ENCODE data around the gene VWA5A.
"Not testable (repeated sequence)": the region's sequence is repeated elsewhere in the genome, so short reads cannot be mapped to it uniquely, and the experiment has no call there.

VWA5A gene

DNA sequence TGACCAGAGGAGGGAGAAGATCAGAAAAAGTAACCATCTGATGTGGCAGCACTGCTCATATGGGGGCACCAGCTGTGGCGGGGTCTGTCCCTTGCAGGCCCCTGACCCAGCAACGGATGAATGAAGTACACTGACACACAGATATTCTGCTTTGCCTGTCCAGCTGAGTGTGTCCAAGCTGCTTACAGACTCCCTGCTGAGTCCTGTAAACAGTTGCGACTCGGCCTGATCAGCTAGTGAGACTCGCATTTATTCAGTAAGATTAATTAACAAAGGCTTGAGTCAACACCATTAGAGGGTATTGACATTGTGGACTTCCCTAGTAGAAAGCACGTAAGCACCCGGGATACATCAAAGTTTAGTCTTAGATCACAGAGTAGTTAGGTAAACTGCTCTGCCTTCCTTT, 52.6 kb downstream of the VWA5A start:
- H3K9me3 ChIP-seq (ENCODE audit: control insufficient read depth in 1 of 2, low read length in 2 of 2): no peaks in the 10 kb centered on the region
- no peak overlapping the region for H3K4me3 ChIP-seq (ENCODE audit: low read depth in 1 of 2, low read length in 2 of 2)

DNA sequence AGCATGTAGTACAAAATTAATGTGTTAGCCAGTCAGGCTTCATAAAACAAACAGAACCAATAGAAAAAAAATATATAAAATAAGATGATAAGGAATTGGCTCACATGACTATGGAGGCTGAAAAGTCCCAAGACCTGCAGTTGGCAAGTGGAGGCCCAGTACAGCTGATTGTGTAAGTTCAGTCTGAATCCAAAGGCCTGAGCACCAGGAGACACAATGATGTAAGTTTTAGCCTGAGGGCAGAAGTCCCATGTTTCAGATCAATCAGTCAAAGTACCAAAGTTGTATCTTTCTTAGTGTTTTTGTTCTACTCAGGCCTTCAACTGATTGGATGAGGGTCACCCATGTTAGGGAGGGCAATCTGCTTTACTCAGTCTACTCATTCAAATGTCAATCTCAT, 53.5 kb downstream of the VWA5A start:
- H3K27ac ChIP-seq (ENCODE audit: low read depth, low read length): no peak overlapping the region
- no peaks in the 10 kb centered on the region for H3K4me1 ChIP-seq (ENCODE audit: control insufficient read depth in 1 of 2, insufficient read depth in 2 of 2, low read length in 2 of 2)
- no peaks in the 10 kb centered on the region for H3K9me3 ChIP-seq (ENCODE audit: control insufficient read depth in 1 of 2, low read length in 2 of 2)
- no peak overlapping the region for H3K9ac ChIP-seq (ENCODE audit: low read depth in 1 of 2, low read length in 2 of 2)
- no peaks in the 10 kb centered on the region for H3K27me3 ChIP-seq (ENCODE audit: control insufficient read depth in 1 of 2, insufficient read depth in 2 of 2, low read length in 2 of 2)
- no peaks in the 10 kb centered on the region for H3K36me3 ChIP-seq (ENCODE audit: control insufficient read depth in 1 of 2, insufficient read depth in 2 of 2, low read length in 2 of 2)
- H3K4me3 ChIP-seq (ENCODE audit: low read depth in 1 of 2, low read length in 2 of 2): no peak overlapping the region

More for the DNA sequence above, 52.6 kb downstream of the VWA5A start:
- Histone ChIP-seq H3K36me3 (ENCODE audit: control insufficient read depth in 1 of 2, insufficient read depth in 2 of 2, low read length in 2 of 2) (no peaks in the 10 kb centered on the region), H3K9ac (ENCODE audit: low read depth in 1 of 2, low read length in 2 of 2) (no peak overlapping the region), H3K27ac (ENCODE audit: low read depth, low read length) (no peak overlapping the region), H3K27me3 (ENCODE audit: control insufficient read depth in 1 of 2, insufficient read depth in 2 of 2, low read length in 2 of 2) (no peaks in the 10 kb centered on the region), H3K4me1 (ENCODE audit: control insufficient read depth in 1 of 2, insufficient read depth in 2 of 2, low read length in 2 of 2) (no peaks in the 10 kb centered on the region)

DNA sequence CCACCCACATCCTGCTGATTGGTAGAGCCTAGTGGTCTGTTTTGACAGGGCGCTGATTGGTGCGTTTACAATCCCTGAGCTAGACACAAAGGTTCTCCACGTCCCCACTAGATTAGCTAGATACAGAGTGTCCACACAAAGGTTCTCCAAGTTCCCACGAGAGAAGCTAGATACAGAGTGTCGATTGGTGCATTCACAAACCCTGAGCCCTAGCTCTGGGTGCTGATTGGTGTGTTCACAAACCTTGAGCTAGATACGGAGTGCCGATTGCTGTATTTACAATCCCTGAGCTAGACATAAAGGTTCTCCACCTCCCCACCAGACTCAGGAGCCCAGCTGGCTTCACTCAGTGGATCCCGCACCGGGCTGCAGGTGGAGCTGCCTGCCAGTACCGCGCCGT, 55.1 kb downstream of the VWA5A start:
- not testable (repeated sequence) for H3K4me3 ChIP-seq (ENCODE audit: low read depth in 1 of 2, low read length in 2 of 2); H3K27ac ChIP-seq (ENCODE audit: low read depth, low read length); H3K9me3 ChIP-seq (ENCODE audit: control insufficient read depth in 1 of 2, low read length in 2 of 2); H3K9ac ChIP-seq (ENCODE audit: low read depth in 1 of 2, low read length in 2 of 2); H3K36me3 ChIP-seq (ENCODE audit: control insufficient read depth in 1 of 2, insufficient read depth in 2 of 2, low read length in 2 of 2); H3K4me1 ChIP-seq (ENCODE audit: control insufficient read depth in 1 of 2, insufficient read depth in 2 of 2, low read length in 2 of 2); H3K27me3 ChIP-seq (ENCODE audit: control insufficient read depth in 1 of 2, insufficient read depth in 2 of 2, low read length in 2 of 2)

DNA sequence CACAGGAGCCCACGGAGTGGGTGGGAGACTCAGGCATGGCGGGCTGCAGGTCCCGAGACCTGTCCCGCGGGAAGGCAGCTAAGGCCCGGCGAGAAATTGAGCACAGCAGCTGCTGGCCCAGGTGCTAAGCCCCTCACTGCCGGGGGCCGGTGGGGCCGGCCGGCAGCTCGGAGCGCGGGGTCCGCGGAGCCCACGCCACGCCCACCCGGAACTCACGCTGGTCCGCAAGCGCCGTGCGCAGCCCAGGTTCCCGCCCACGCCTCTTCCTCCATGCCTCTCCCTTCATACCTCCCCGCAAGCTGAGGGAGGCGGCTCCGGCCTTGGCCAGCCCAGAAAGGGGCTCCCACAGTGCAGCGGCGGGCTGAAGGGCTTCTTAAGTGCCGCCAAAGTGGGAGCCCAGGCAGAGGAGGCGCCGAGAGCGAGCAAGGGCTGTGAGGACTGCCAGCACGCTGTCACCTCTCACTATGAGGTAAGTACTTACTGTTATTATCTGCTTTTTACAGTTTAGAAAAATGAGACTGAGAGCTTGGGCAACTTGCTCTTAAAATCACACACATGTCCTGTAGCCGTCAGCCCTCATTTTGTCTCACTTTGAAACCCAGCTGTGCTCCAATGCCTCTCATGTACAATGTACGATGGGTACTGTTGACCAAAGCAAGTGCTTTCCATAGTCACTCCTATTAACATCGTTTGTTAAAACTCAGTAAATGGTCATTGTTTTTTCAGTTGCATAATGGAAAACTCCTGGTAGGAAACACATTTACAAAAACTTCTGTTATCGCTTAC, 55.7 kb downstream of the VWA5A start:
- Histone ChIP-seq H3K4me1 (ENCODE audit: control insufficient read depth in 1 of 2, insufficient read depth in 2 of 2, low read length in 2 of 2) (no peaks in the 10 kb centered on the region), H3K27me3 (ENCODE audit: control insufficient read depth in 1 of 2, insufficient read depth in 2 of 2, low read length in 2 of 2) (no peaks in the 10 kb centered on the region), H3K9me3 (ENCODE audit: control insufficient read depth in 1 of 2, low read length in 2 of 2) (no peaks in the 10 kb centered on the region), H3K4me3 (ENCODE audit: low read depth in 1 of 2, low read length in 2 of 2) (no peak overlapping the region), H3K36me3 (ENCODE audit: control insufficient read depth in 1 of 2, insufficient read depth in 2 of 2, low read length in 2 of 2) (no peaks in the 10 kb centered on the region), H3K9ac (ENCODE audit: low read depth in 1 of 2, low read length in 2 of 2) (no peak overlapping the region), H3K27ac (ENCODE audit: low read depth, low read length) (no peak overlapping the region)

DNA sequence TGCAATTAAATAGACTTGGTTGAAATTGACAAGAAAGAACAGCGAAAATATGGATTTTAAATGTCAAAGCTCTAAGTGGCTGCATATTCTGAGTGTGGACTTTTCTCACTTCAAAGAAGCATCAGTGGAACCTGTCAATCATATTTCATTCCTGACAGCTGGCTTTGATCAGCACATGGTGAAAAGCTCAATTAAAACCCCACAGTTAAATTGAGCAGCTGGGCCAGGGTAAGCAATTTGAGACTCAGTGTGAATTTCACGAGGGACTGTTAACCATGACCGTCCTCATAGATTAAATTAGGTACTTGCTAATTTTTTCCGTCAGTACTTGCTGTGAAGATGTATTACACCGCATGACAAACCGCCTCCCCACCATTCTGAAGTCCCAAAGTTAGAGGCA, 56.9 kb downstream of the VWA5A start:
- H3K9ac ChIP-seq (ENCODE audit: low read depth in 1 of 2, low read length in 2 of 2): no peak overlapping the region
- no peaks in the 10 kb centered on the region for H3K9me3 ChIP-seq (ENCODE audit: control insufficient read depth in 1 of 2, low read length in 2 of 2)

DNA sequence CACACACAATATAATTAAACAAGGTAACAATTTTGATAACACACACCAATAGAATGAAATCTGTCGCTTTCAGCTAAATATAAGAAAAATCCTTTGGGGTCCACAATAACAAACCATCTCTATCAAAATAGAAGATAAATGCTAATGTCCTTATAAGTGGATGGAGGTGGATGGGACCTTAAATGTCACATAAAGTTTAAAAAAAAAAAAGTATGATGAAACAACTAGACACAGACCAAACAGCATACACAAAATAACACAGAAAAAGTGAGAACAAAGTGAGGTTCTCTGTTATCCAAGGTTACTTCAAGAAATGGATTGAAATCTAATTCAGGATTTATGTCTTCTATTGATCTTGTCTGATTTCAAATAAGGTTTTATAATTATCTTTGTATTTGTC, 57.3 kb downstream of the VWA5A start:
- Histone ChIP-seq H3K27ac (ENCODE audit: low read depth, low read length) (no peak overlapping the region), H3K4me1 (ENCODE audit: control insufficient read depth in 1 of 2, insufficient read depth in 2 of 2, low read length in 2 of 2) (no peaks in the 10 kb centered on the region)

More for the DNA sequence above, 56.9 kb downstream of the VWA5A start:
- H3K27me3 ChIP-seq (ENCODE audit: control insufficient read depth in 1 of 2, insufficient read depth in 2 of 2, low read length in 2 of 2): no peaks in the 10 kb centered on the region
- H3K4me3 ChIP-seq (ENCODE audit: low read depth in 1 of 2, low read length in 2 of 2): no peak overlapping the region
- no peaks in the 10 kb centered on the region for H3K4me1 ChIP-seq (ENCODE audit: control insufficient read depth in 1 of 2, insufficient read depth in 2 of 2, low read length in 2 of 2)
- no peak overlapping the region for H3K27ac ChIP-seq (ENCODE audit: low read depth, low read length)
- no peaks in the 10 kb centered on the region for H3K36me3 ChIP-seq (ENCODE audit: control insufficient read depth in 1 of 2, insufficient read depth in 2 of 2, low read length in 2 of 2)

DNA sequence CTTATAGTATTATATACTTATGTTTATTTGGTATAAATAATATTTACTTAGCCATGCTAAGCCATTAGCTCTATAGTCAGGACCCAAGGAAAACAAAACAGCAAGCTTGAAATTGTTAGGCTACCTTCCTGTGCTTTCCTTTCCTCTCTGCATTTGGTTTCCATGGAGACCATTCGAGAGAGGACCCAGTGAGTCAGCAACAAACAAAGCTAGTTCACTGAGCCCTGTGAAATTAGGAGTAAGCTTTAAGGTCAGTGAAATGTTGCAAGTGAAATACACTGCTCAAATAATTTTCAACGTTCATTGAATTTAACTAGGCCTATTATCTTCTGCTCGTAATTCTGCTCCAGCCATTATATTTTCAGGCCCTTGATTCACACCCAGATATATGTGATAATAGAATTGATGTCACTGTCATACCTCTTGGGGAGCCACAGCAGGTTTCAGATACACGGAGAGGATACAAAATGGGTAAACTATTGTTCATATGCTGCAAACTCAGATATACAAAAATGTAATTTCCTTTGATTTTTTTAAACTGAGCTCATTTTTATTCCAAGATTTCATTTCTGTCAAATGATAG, 58.8 kb downstream of the VWA5A start:
- Histone ChIP-seq H3K4me1 (ENCODE audit: control insufficient read depth in 1 of 2, insufficient read depth in 2 of 2, low read length in 2 of 2) (no peaks in the 10 kb centered on the region), H3K36me3 (ENCODE audit: control insufficient read depth in 1 of 2, insufficient read depth in 2 of 2, low read length in 2 of 2) (no peaks in the 10 kb centered on the region), H3K9me3 (ENCODE audit: control insufficient read depth in 1 of 2, low read length in 2 of 2) (no peaks in the 10 kb centered on the region), H3K9ac (ENCODE audit: low read depth in 1 of 2, low read length in 2 of 2) (no peak overlapping the region), H3K27me3 (ENCODE audit: control insufficient read depth in 1 of 2, insufficient read depth in 2 of 2, low read length in 2 of 2) (no peaks in the 10 kb centered on the region), H3K4me3 (ENCODE audit: low read depth in 1 of 2, low read length in 2 of 2) (no peak overlapping the region), H3K27ac (ENCODE audit: low read depth, low read length) (no peak overlapping the region)

More for the DNA sequence above, 57.3 kb downstream of the VWA5A start:
- H3K9me3 ChIP-seq (ENCODE audit: control insufficient read depth in 1 of 2, low read length in 2 of 2): no peaks in the 10 kb centered on the region
- no peak overlapping the region for H3K4me3 ChIP-seq (ENCODE audit: low read depth in 1 of 2, low read length in 2 of 2)
- no peaks in the 10 kb centered on the region for H3K27me3 ChIP-seq (ENCODE audit: control insufficient read depth in 1 of 2, insufficient read depth in 2 of 2, low read length in 2 of 2)
- H3K9ac ChIP-seq (ENCODE audit: low read depth in 1 of 2, low read length in 2 of 2): no peak overlapping the region
- H3K36me3 ChIP-seq (ENCODE audit: control insufficient read depth in 1 of 2, insufficient read depth in 2 of 2, low read length in 2 of 2): no peaks in the 10 kb centered on the region

DNA sequence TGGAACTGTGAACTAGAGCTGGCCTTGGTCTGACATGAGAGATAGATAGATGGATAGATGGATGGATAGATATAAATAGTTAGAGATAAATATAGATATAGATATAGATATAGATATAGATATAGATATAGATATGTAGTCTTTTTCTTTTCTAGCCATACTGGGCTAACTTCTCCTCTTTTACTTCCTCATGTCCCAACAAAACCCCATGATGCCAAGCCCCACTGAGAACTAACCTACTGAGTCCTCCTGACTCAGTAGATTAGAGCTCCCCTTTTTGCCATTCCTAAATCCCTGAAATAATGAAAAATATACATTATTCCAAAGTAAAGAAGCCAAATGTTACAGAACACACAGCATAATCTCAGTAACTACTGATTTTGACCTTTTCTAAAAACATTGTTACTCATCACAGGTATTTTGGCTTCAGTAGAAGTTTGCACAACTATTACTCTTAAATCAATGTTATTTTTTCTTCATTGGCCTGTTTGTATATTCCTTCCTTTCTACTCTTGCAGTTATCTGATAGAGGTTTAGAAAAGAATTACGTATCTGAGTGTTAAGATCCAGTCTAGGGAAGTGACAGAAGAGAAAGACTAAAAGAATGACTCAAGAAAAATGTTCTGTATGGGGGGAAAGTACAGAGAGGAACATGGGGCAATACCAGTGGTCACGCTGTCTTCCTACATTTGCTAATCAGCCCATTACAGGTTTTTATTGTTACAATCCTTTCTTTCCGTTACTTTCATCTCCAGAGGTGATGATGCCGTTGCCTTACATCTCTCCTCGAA, 61.9 kb downstream of the VWA5A start:
- Histone ChIP-seq H3K9ac (ENCODE audit: low read depth in 1 of 2, low read length in 2 of 2) (no peak overlapping the region), H3K4me1 (ENCODE audit: control insufficient read depth in 1 of 2, insufficient read depth in 2 of 2, low read length in 2 of 2) (no peaks in the 10 kb centered on the region), H3K27ac (ENCODE audit: low read depth, low read length) (no peak overlapping the region), H3K27me3 (ENCODE audit: control insufficient read depth in 1 of 2, insufficient read depth in 2 of 2, low read length in 2 of 2) (no peaks in the 10 kb centered on the region), H3K9me3 (ENCODE audit: control insufficient read depth in 1 of 2, low read length in 2 of 2) (no peaks in the 10 kb centered on the region), H3K4me3 (ENCODE audit: low read depth in 1 of 2, low read length in 2 of 2) (no peak overlapping the region), H3K36me3 (ENCODE audit: control insufficient read depth in 1 of 2, insufficient read depth in 2 of 2, low read length in 2 of 2) (no peaks in the 10 kb centered on the region)

DNA sequence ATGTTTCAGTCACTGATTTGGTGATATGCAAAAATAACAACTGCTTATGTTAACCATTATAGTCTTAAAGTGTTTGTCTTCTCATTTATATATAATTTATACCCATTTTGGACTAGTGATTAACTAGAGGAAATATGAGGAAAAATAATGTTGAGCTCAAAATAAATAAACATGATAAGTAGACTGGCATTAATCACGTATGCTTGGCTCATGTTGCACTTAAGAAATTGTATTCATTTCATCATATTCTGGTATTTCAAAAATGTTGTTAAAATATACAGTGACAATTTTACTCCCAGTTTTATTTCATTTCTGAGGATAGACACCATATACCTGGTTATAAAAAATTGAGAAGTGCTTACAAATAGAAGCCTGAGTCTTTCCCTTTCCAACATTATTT, 64.1 kb downstream of the VWA5A start:
- Histone ChIP-seq H3K4me1 (ENCODE audit: control insufficient read depth in 1 of 2, insufficient read depth in 2 of 2, low read length in 2 of 2) (no peaks in the 10 kb centered on the region), H3K36me3 (ENCODE audit: control insufficient read depth in 1 of 2, insufficient read depth in 2 of 2, low read length in 2 of 2) (no peaks in the 10 kb centered on the region), H3K27ac (ENCODE audit: low read depth, low read length) (no peak overlapping the region), H3K9me3 (ENCODE audit: control insufficient read depth in 1 of 2, low read length in 2 of 2) (no peaks in the 10 kb centered on the region), H3K27me3 (ENCODE audit: control insufficient read depth in 1 of 2, insufficient read depth in 2 of 2, low read length in 2 of 2) (no peaks in the 10 kb centered on the region), H3K9ac (ENCODE audit: low read depth in 1 of 2, low read length in 2 of 2) (no peak overlapping the region), H3K4me3 (ENCODE audit: low read depth in 1 of 2, low read length in 2 of 2) (no peak overlapping the region)

DNA sequence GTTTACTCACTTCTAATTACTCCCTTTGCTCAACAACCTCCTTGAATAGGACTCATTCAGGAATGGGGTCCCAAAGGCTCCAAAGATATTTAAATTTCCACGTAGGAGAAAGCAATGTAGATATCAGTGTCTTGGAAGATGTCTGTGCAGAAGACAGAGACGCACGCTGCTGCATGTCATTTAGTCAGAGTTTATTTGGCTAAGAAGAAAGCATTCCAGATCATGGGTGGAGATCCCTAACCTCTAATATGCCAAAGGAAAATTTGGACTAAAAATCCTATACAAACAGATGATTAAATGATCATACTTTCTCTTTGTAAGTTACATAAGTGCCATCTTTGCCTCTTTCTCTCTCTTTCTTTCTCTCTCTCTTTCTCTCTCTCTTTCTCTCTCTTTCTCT, 67.8 kb downstream of the VWA5A start, which contains the start of gene OR10D3:
TSS of gene OR10D3 (plus strand) at position 278 of the 400 bp plus-strand sequence. CDS start 1,925 bp downstream, outside the sequence.
- H3K36me3 ChIP-seq (ENCODE audit: control insufficient read depth in 1 of 2, insufficient read depth in 2 of 2, low read length in 2 of 2): no peaks in the 10 kb centered on the region
- H3K4me3 ChIP-seq (ENCODE audit: low read depth in 1 of 2, low read length in 2 of 2): no peak within 1 kb of the TSS
- no peaks in the 10 kb centered on the region for H3K27me3 ChIP-seq (ENCODE audit: control insufficient read depth in 1 of 2, insufficient read depth in 2 of 2, low read length in 2 of 2)
- no peak within 1 kb of the TSS for H3K27ac ChIP-seq (ENCODE audit: low read depth, low read length)
- no peaks in the 10 kb centered on the region for H3K9me3 ChIP-seq (ENCODE audit: control insufficient read depth in 1 of 2, low read length in 2 of 2)
- no peaks in the 10 kb centered on the region for H3K4me1 ChIP-seq (ENCODE audit: control insufficient read depth in 1 of 2, insufficient read depth in 2 of 2, low read length in 2 of 2)
- H3K9ac ChIP-seq (ENCODE audit: low read depth in 1 of 2, low read length in 2 of 2): no peak within 1 kb of the TSS

Measured in duodenal mucosa (tissue), 2 donors.